Erythroblast (primary cell): ENCODE data around the gene WDR93.

Experiments
- GATA1 ChIP-seq: IDR thresholded peaks from 2 replicates; pipeline ENCODE4 v1.6.1; 2011; ENCODE audit warnings: low read depth, mild to moderate bottlenecking, control low read depth, low read length, moderate library complexity
- POLR2A ChIP-seq: IDR thresholded peaks from 2 replicates; pipeline ENCODE4 v1.6.1; 2011; ENCODE audit warnings: mild to moderate bottlenecking, low read length

- TF ChIP-seq POLR2A (no peak), GATA1 (no peak)
These were observed 3.1 kb downstream of the WDR93 start for GRCh38 chr15:89693696-89694095.
